Measurements from ENCODE around the gene FBLN2.

DNA sequence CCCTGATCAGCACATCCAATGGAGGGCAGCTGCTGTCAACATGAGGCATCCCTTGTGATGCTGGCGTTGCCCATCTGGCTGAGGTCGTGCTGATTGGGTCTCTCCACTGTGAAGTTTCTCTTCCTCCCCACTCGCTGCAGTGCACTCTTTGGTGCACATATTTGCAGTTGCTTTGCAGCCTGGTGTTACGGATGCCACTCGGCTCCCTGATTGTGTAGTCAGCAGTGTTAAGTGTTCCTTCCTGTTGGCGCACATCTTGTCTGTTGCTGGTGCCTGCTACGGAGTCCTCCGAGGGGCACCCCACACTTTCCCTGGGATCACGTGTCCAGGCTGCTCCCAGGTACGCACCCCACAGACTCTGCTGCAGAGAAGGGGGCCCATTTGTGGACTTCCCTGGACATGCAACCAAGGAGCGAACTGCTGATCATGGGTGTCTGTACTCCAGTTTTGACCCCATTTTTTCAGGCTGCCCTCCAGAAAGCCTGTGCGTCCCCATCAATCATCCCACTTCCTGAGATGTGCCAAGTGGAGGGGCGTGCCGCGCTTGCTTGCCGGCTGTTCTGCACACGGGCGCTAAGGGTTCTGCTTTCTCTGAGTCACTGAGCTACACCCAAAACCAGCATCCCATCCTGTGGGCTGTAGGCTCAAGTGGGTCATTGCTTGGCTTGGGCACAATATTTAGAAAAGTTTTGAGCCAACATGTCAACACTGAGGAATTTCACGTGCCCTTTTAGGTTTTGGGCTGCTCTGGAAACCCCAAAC, 98.6 kb downstream of the FBLN2 start:
- TF ChIP-seq, protein P1, sequence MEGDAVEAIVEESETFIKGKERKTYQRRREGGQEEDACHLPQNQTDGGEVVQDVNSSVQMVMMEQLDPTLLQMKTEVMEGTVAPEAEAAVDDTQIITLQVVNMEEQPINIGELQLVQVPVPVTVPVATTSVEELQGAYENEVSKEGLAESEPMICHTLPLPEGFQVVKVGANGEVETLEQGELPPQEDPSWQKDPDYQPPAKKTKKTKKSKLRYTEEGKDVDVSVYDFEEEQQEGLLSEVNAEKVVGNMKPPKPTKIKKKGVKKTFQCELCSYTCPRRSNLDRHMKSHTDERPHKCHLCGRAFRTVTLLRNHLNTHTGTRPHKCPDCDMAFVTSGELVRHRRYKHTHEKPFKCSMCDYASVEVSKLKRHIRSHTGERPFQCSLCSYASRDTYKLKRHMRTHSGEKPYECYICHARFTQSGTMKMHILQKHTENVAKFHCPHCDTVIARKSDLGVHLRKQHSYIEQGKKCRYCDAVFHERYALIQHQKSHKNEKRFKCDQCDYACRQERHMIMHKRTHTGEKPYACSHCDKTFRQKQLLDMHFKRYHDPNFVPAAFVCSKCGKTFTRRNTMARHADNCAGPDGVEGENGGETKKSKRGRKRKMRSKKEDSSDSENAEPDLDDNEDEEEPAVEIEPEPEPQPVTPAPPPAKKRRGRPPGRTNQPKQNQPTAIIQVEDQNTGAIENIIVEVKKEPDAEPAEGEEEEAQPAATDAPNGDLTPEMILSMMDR (IDR thresholded peaks at IDR 0.05; ENCODE audit: insufficient read depth, low read length) = no peak
- TF ChIP-seq, protein P2, sequence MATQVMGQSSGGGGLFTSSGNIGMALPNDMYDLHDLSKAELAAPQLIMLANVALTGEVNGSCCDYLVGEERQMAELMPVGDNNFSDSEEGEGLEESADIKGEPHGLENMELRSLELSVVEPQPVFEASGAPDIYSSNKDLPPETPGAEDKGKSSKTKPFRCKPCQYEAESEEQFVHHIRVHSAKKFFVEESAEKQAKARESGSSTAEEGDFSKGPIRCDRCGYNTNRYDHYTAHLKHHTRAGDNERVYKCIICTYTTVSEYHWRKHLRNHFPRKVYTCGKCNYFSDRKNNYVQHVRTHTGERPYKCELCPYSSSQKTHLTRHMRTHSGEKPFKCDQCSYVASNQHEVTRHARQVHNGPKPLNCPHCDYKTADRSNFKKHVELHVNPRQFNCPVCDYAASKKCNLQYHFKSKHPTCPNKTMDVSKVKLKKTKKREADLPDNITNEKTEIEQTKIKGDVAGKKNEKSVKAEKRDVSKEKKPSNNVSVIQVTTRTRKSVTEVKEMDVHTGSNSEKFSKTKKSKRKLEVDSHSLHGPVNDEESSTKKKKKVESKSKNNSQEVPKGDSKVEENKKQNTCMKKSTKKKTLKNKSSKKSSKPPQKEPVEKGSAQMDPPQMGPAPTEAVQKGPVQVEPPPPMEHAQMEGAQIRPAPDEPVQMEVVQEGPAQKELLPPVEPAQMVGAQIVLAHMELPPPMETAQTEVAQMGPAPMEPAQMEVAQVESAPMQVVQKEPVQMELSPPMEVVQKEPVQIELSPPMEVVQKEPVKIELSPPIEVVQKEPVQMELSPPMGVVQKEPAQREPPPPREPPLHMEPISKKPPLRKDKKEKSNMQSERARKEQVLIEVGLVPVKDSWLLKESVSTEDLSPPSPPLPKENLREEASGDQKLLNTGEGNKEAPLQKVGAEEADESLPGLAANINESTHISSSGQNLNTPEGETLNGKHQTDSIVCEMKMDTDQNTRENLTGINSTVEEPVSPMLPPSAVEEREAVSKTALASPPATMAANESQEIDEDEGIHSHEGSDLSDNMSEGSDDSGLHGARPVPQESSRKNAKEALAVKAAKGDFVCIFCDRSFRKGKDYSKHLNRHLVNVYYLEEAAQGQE (IDR thresholded peaks at IDR 0.05; ENCODE audit: insufficient replicate concordance, low read depth) = no peak
- no peak for TF ChIP-seq POLR2AphosphoS5 (IDR thresholded peaks at IDR 0.05; ENCODE audit: low read depth)

Data from HL-60 (cell line).